Measurements from ENCODE around the gene BOLA1. TPM values are rescaled to one million over a fixed set of nuclear protein-coding genes. Genes with fewer than 3 reads are reported as not detected.
A peak's percentile ranks its signal among the peaks of the same experiment; 100 is the strongest.

Gene BOLA1
- total RNA-seq, 1 experiment from 2014 or later = 6.0 TPM

- Histone ChIP-seq H3K4ac (ENCODE audit: low read depth, low read length) (no peak overlapping the region), H3K9me3 (ENCODE audit: control insufficient read depth, low read depth, low read length) (no peaks in the 10 kb centered on the region), H3K23me2 (ENCODE audit: insufficient read length, low read depth, low read length, poor library complexity, severe bottlenecking) (peaks cover 13% of the 10 kb centered on the region), H2BK120ac (ENCODE audit: low read depth, low read length, poor library complexity, severe bottlenecking) (no peak overlapping the region), H3K56ac (ENCODE audit: insufficient read length, low read depth, low read length) (no peak overlapping the region), H3K27ac (ENCODE audit: insufficient read length, low read depth, low read length) (no peak overlapping the region), H2AK5ac (ENCODE audit: insufficient read length, low read length) (no peak overlapping the region), H3K23ac (ENCODE audit: insufficient read length, low read depth, low read length) (no peak overlapping the region), H2BK5ac (ENCODE audit: insufficient read length, low read length) (no peak overlapping the region), H3K4me1 (ENCODE audit: insufficient read depth, low read length) (peaks cover 8% of the 10 kb centered on the region; the same call in 1 of the 2 replicates), H3K18ac (ENCODE audit: insufficient read length, low read depth, low read length) (no peak overlapping the region), H3K14ac (ENCODE audit: insufficient read depth, low read length) (no peak overlapping the region), H3K79me2 (ENCODE audit: insufficient read depth, low read length) (no peaks in the 10 kb centered on the region; the same call in 1 of the 2 replicates), H4K91ac (ENCODE audit: insufficient read length, low read depth, low read length) (no peak overlapping the region), H3K79me1 (ENCODE audit: insufficient read depth, low read depth, low read length, poor library complexity, severe bottlenecking) (no peaks in the 10 kb centered on the region), H3K4me2 (ENCODE audit: insufficient read depth, insufficient read length, low read length) (peak overlapping the region; percentile 65), H3T11ph (ENCODE audit: low read length) (no peak overlapping the region), H4K5ac (ENCODE audit: insufficient read length, low read depth, low read length) (no peak overlapping the region), H4K8ac (replicated peaks; ENCODE audit: insufficient read length, low read depth, low read length) (no peak overlapping the region), H4K20me1 (ENCODE audit: control insufficient read depth, insufficient read depth, insufficient read length) (no peaks in the 10 kb centered on the region), H2BK12ac (ENCODE audit: insufficient read length, low read depth, low read length) (no peak overlapping the region), H2BK15ac (ENCODE audit: low read depth, low read length) (no peak overlapping the region; the same call in 1 of the 2 replicates), H3K9ac (ENCODE audit: extremely low read depth, insufficient read length, low read length) (no peak overlapping the region), H2AFZ (ENCODE audit: low read length) (no peak overlapping the region), H2BK20ac (ENCODE audit: low read depth, low read length, poor library complexity, severe bottlenecking) (no peak overlapping the region), H3K27me3 (ENCODE audit: insufficient read depth, low read length) (no peaks in the 10 kb centered on the region)
- WGBS (ENCODE audit: extremely low coverage, insufficient read length, low lambda C conversion rate) = no CpG with 5 or more reads among the region's 11 CpGs
- H3K27me3 Mint-ChIP-seq (ENCODE audit: low read depth) = no peaks in the 10 kb centered on the region
- peaks cover 27 to 31% of the 10 kb centered on the region in 2 experiments for H3K4me1 Mint-ChIP-seq
- H3K4me3 Mint-ChIP-seq = peak overlapping the region; percentile 88 to 98
- no peak for DNase-seq
- no peaks in the 10 kb centered on the region for H3K9me3 Mint-ChIP-seq
- peak overlapping the region in 2 of 3 experiments; percentile 53 to 84; a peak in 4 of 7 replicates for H3K27ac Mint-ChIP-seq
- H3K36me3 Mint-ChIP-seq (ENCODE audit: insufficient read depth in 1 of 3, low read depth in 3 of 3) = peaks cover 17 to 30% (median 27%) of the 10 kb centered on the region in 3 experiments; a peak in 6 of 7 replicates
- TF ChIP-seq, protein P1, sequence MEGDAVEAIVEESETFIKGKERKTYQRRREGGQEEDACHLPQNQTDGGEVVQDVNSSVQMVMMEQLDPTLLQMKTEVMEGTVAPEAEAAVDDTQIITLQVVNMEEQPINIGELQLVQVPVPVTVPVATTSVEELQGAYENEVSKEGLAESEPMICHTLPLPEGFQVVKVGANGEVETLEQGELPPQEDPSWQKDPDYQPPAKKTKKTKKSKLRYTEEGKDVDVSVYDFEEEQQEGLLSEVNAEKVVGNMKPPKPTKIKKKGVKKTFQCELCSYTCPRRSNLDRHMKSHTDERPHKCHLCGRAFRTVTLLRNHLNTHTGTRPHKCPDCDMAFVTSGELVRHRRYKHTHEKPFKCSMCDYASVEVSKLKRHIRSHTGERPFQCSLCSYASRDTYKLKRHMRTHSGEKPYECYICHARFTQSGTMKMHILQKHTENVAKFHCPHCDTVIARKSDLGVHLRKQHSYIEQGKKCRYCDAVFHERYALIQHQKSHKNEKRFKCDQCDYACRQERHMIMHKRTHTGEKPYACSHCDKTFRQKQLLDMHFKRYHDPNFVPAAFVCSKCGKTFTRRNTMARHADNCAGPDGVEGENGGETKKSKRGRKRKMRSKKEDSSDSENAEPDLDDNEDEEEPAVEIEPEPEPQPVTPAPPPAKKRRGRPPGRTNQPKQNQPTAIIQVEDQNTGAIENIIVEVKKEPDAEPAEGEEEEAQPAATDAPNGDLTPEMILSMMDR (conservative IDR thresholded peaks at IDR 0.05) = no peak
Observed at GRCh38 chr1:149915429-149916192, 16.2 kb downstream of the BOLA1 start.

All from H9 (cell line).